WTC11 (cell line): ENCODE measurements around the gene PRKAR1B. TPM values are rescaled to one million over a fixed set of nuclear protein-coding genes. Genes with fewer than 3 reads are reported as not detected.

Experiments used
- ATAC-seq: fragments of 200-7000 bp; cut with Tn5 transposase; 2 replicates; pipeline ENCODE4 v1.10.0; 2021; ENCODE audit warnings: mild to moderate bottlenecking, moderate library complexity
- CTCF ChIA-PET: fragments of 300-600 bp; sonication (Branson Sonifier 250); formaldehyde crosslinking; loops from one replicate; lab custom pipeline; 2021; ENCODE audit warnings: antibody characterized with exemption; lab: Charles Lee
- POLR2A ChIA-PET: fragments of 350-600 bp; sonication (Branson Sonifier 250); formaldehyde crosslinking; loops from one replicate; lab custom pipeline; 2021; ENCODE audit warnings: antibody characterized with exemption; lab: Charles Lee
- DNase-seq: peaks from one replicate; pipeline ENCODE4 v3.0.0; 2021; ENCODE audit warnings: low spot score
- H3K27ac Mint-ChIP-seq: 2 replicates; pipeline ENCODE4 v1.8.0; 2021; ENCODE audit warnings: mixed read lengths
- H3K27me3 Mint-ChIP-seq: 2 replicates; pipeline ENCODE4 v1.8.0; 2021; ENCODE audit warnings: low read depth, mild to moderate bottlenecking, moderate library complexity, mixed read lengths
- H3K36me3 Mint-ChIP-seq: 2 replicates; pipeline ENCODE4 v1.8.0; 2021; ENCODE audit warnings: mixed read lengths
- H3K4me1 Mint-ChIP-seq: 2 replicates; pipeline ENCODE4 v1.8.0; 2022; ENCODE audit warnings: mixed read lengths
- H3K4me3 Mint-ChIP-seq: 2 replicates; pipeline ENCODE4 v1.8.0; 2021; ENCODE audit warnings: mild to moderate bottlenecking, moderate library complexity, mixed read lengths
- H3K9me3 Mint-ChIP-seq: 2 replicates; pipeline ENCODE4 v1.8.0; 2021; ENCODE audit warnings: mixed read lengths
- AR ChIP-seq: fragments of 250-450 bp; sonication (Bioruptor Pico); IDR thresholded peaks from 2 replicates; pipeline ENCODE4 v1.9.0; 2021; ENCODE audit warnings: mild to moderate bottlenecking
- ATF2 ChIP-seq: sonication (generic); formaldehyde crosslinking; IDR thresholded peaks from 2 replicates; pipeline ENCODE4 v1.8.1; 2022; ENCODE audit warnings: low read depth, missing genetic modification reagents, borderline replicate concordance
- ATF3 ChIP-seq: sonication (generic); formaldehyde crosslinking; conservative IDR thresholded peaks from 2 replicates; pipeline ENCODE4 v1.8.1; 2022; ENCODE audit warnings: mild to moderate bottlenecking, missing genetic modification reagents
- CDX4 ChIP-seq: fragments of 250-450 bp; sonication (Bioruptor Pico); IDR thresholded peaks from 2 replicates; pipeline ENCODE4 v1.9.0; 2021; ENCODE audit warnings: moderate library complexity, mild to moderate bottlenecking, inconsistent platforms, borderline replicate concordance
- CREB1 ChIP-seq: sonication (generic); formaldehyde crosslinking; IDR thresholded peaks from 2 replicates; pipeline ENCODE4 v1.8.0; 2023; ENCODE audit warnings: mild to moderate bottlenecking, missing genetic modification reagents
- IRF1 ChIP-seq: sonication (generic); formaldehyde crosslinking; IDR thresholded peaks from 2 replicates; pipeline ENCODE4 v1.8.0; 2023; ENCODE audit warnings: missing genetic modification reagents
- MXD4 ChIP-seq: fragments of 250-450 bp; sonication (Bioruptor Pico); IDR thresholded peaks from 2 replicates; pipeline ENCODE4 v1.8.0; 2021; ENCODE audit warnings: mild to moderate bottlenecking, moderate library complexity, borderline replicate concordance
- NR1H2 ChIP-seq: sonication (generic); formaldehyde crosslinking; IDR thresholded peaks from 2 replicates; pipeline ENCODE4 v1.9.0; 2021; ENCODE audit warnings: mild to moderate bottlenecking, moderate library complexity, missing genetic modification reagents
- NR2C2 ChIP-seq: sonication (generic); formaldehyde crosslinking; IDR thresholded peaks from 2 replicates; pipeline ENCODE4 v1.8.0; 2022; ENCODE audit warnings: mild to moderate bottlenecking, missing genetic modification reagents
- NR3C1 ChIP-seq: sonication (generic); formaldehyde crosslinking; conservative IDR thresholded peaks from 2 replicates; pipeline ENCODE4 v1.8.1; 2023; ENCODE audit warnings: low read depth, mild to moderate bottlenecking, missing genetic modification reagents
- PRDM15 ChIP-seq: sonication (generic); formaldehyde crosslinking; IDR thresholded peaks from 2 replicates; pipeline ENCODE4 v1.8.0; 2022; ENCODE audit warnings: missing genetic modification reagents
- PREB ChIP-seq: sonication (generic); formaldehyde crosslinking; IDR thresholded peaks from 2 replicates; pipeline ENCODE4 v1.8.1; 2022; ENCODE audit warnings: mild to moderate bottlenecking, missing genetic modification reagents, moderate library complexity, borderline replicate concordance
- SMAD3 ChIP-seq: sonication (generic); formaldehyde crosslinking; IDR thresholded peaks from 2 replicates; pipeline ENCODE4 v1.8.0; 2022; ENCODE audit warnings: missing genetic modification reagents, mild to moderate bottlenecking, borderline replicate concordance
- SOX15 ChIP-seq: fragments of 250-450 bp; sonication (Bioruptor Pico); IDR thresholded peaks from 2 replicates; pipeline ENCODE4 v1.9.0; 2021; ENCODE audit warnings: mild to moderate bottlenecking
- TEAD1 ChIP-seq: sonication (generic); formaldehyde crosslinking; IDR thresholded peaks from 2 replicates; pipeline ENCODE4 v1.8.0; 2022; ENCODE audit warnings: mild to moderate bottlenecking, missing genetic modification reagents
- TP53 ChIP-seq: sonication (generic); formaldehyde crosslinking; IDR thresholded peaks from 2 replicates; pipeline ENCODE4 v1.8.1; 2023; ENCODE audit warnings: mild to moderate bottlenecking, missing genetic modification reagents
- USF2 ChIP-seq: sonication (generic); formaldehyde crosslinking; IDR thresholded peaks from 2 replicates; pipeline ENCODE4 v1.8.1; 2023; ENCODE audit warnings: mild to moderate bottlenecking, missing genetic modification reagents, moderate library complexity
- ZBTB21 ChIP-seq: sonication (generic); formaldehyde crosslinking; IDR thresholded peaks from 2 replicates; pipeline ENCODE4 v1.8.1; 2023; ENCODE audit warnings: mild to moderate bottlenecking, missing genetic modification reagents, borderline replicate concordance
- ZNF317 ChIP-seq: sonication (generic); formaldehyde crosslinking; IDR thresholded peaks from 2 replicates; pipeline ENCODE4 v1.8.1; 2023; ENCODE audit warnings: low read depth, mild to moderate bottlenecking, moderate library complexity, missing genetic modification reagents, borderline replicate concordance
- ZNF425 ChIP-seq: fragments of 250-450 bp; sonication (Bioruptor Pico); conservative IDR thresholded peaks from 2 replicates; pipeline ENCODE4 v1.9.0; 2021; ENCODE audit warnings: mild to moderate bottlenecking
- total RNA-seq: library from RNA; stranded (reverse); gene quantifications from 3 replicates; pipeline ENCODE4 v1.2.3, GENCODE V29; 2021

Gene PRKAR1B
- total RNA-seq, 1 experiment from 2014 or later, result 43.6 TPM

- TF ChIP-seq ZNF425 (CRISPR knock-in tag), result no peak
- TF ChIP-seq ZNF317 (CRISPR knock-in tag), result no peak
- TF ChIP-seq PRDM15 (CRISPR knock-in tag), result no peak
- TF ChIP-seq AR (CRISPR knock-in tag), result no peak
- no peak for TF ChIP-seq CDX4 (CRISPR knock-in tag)
- TF ChIP-seq NR2C2 (CRISPR knock-in tag), result no peak
- no peak for TF ChIP-seq USF2 (CRISPR knock-in tag)
- no peak for TF ChIP-seq TP53 (CRISPR knock-in tag)
- TF ChIP-seq ATF2 (CRISPR knock-in tag), result no peak
- no peak for TF ChIP-seq SMAD3 (CRISPR knock-in tag)
- no peak overlapping the region for H3K4me3 Mint-ChIP-seq
- ChIA-PET POLR2A (interaction anchor here (0.6 kb wide), 1 partner anchor 32 kb away, joined by 6 read pairs; no protein-coding TSS in a partner anchor), CTCF (interaction anchor here (0.5 kb wide), 1 partner anchor 240 kb away, joined by 3 read pairs; no protein-coding TSS in a partner anchor)
- no peak for ATAC-seq
- H3K4me1 Mint-ChIP-seq, result no peaks in the 10 kb centered on the region
- DNase-seq, result no peak
- peaks cover 51% of the 10 kb centered on the region for H3K36me3 Mint-ChIP-seq
- H3K9me3 Mint-ChIP-seq, result no peaks in the 10 kb centered on the region
- no peaks in the 10 kb centered on the region for H3K27me3 Mint-ChIP-seq
- no peak overlapping the region; the same call in 1 of the 2 replicates for H3K27ac Mint-ChIP-seq
Measured at GRCh38 chr7:761101-761500, 34.0 kb upstream of the PRKAR1B start.

GRCh38 chr7:760006-760405, 32.9 kb upstream of the PRKAR1B start:
- Mint-ChIP-seq H3K4me3 (no peak overlapping the region), H3K9me3 (no peaks in the 10 kb centered on the region), H3K36me3 (peaks cover 53% of the 10 kb centered on the region), H3K27ac (no peak overlapping the region), H3K4me1 (no peaks in the 10 kb centered on the region), H3K27me3 (no peaks in the 10 kb centered on the region)
- POLR2A ChIA-PET, result no interaction called here
- CTCF ChIA-PET, result no interaction called here
- ATAC-seq, result no peak
- DNase-seq, result no peak
- TF ChIP-seq ZBTB21 (CRISPR knock-in tag), result no peak
- no peak for TF ChIP-seq TEAD1 (CRISPR knock-in tag)
- no peak for TF ChIP-seq ATF3
- TF ChIP-seq NR3C1 (CRISPR knock-in tag), result no peak
- no peak for TF ChIP-seq IRF1 (CRISPR knock-in tag)
- no peak for TF ChIP-seq CREB1 (CRISPR knock-in tag)
- no peak for TF ChIP-seq PREB (CRISPR knock-in tag)
- no peak for TF ChIP-seq NR1H2 (CRISPR knock-in tag)
- TF ChIP-seq MXD4, result no peak
- no peak for TF ChIP-seq SOX15
